ENCODE measurements around the gene ZKSCAN7. TPM values are rescaled to one million over a fixed set of nuclear protein-coding genes. Genes with fewer than 3 reads are reported as not detected.

ZKSCAN7 gene
- total RNA-seq, 1 donor from 2014 or later = 6.9 TPM

DNA sequence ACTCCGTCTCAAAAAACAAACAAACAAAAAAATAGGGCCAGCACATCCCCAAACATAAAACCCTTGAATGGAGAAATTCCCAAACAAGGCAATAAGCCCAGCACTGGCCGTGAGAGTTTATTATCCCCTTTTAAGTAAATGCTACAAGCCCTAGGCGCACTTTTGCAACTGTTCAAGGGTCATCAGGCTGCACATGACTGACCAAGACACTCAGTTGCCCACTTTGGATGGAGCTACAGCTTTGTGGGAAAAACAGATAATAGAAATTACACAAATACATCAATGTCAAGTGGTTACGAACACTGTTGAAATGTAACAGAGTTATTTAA lies 43.8 kb upstream of the ZKSCAN7 start:
- DNase-seq (ENCODE audit: low read depth) = no peak
- peak overlapping the region; percentile 75 for H3K4me3 ChIP-seq (ENCODE audit: low read depth, low read length)
- H3K27me3 ChIP-seq (ENCODE audit: control insufficient read depth, insufficient read depth, low read length) = no peaks in the 10 kb centered on the region
- H3K36me3 ChIP-seq (ENCODE audit: control insufficient read depth, insufficient read depth, low read length) = no peaks in the 10 kb centered on the region
- TF ChIP-seq, protein P1, sequence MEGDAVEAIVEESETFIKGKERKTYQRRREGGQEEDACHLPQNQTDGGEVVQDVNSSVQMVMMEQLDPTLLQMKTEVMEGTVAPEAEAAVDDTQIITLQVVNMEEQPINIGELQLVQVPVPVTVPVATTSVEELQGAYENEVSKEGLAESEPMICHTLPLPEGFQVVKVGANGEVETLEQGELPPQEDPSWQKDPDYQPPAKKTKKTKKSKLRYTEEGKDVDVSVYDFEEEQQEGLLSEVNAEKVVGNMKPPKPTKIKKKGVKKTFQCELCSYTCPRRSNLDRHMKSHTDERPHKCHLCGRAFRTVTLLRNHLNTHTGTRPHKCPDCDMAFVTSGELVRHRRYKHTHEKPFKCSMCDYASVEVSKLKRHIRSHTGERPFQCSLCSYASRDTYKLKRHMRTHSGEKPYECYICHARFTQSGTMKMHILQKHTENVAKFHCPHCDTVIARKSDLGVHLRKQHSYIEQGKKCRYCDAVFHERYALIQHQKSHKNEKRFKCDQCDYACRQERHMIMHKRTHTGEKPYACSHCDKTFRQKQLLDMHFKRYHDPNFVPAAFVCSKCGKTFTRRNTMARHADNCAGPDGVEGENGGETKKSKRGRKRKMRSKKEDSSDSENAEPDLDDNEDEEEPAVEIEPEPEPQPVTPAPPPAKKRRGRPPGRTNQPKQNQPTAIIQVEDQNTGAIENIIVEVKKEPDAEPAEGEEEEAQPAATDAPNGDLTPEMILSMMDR (IDR thresholded peaks at IDR 0.05; ENCODE audit: insufficient read depth, low read length, poor library complexity, severe bottlenecking) = no peak

DNA sequence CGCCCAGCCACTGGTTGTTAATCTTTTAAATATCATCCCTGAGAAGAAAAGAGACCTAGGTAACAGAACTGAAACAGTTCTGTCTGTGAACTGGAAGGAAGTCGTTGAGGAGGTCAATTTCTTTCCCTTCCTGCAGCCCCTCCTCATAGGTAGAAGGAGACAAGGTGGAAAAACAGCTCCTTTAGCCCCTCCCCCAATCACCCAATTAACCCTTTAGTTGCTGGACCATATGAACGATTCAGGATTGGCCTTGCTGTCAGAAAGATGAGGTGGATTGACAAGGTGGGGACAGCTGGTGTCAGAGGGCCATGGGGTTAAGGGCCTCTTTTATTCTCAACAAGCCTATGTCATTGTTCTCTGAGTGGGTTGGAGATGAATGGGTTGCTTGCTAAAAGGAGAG lies 41.5 kb upstream of the ZKSCAN7 start:
- no peak for DNase-seq (ENCODE audit: low read depth)
- TF ChIP-seq, protein P1 (IDR thresholded peaks at IDR 0.05; ENCODE audit: insufficient read depth, low read length, poor library complexity, severe bottlenecking) = no peak
- Histone ChIP-seq H3K27me3 (ENCODE audit: control insufficient read depth, insufficient read depth, low read length) (no peaks in the 10 kb centered on the region), H3K36me3 (ENCODE audit: control insufficient read depth, insufficient read depth, low read length) (no peaks in the 10 kb centered on the region), H3K4me3 (ENCODE audit: low read depth, low read length) (no peak overlapping the region)

DNA sequence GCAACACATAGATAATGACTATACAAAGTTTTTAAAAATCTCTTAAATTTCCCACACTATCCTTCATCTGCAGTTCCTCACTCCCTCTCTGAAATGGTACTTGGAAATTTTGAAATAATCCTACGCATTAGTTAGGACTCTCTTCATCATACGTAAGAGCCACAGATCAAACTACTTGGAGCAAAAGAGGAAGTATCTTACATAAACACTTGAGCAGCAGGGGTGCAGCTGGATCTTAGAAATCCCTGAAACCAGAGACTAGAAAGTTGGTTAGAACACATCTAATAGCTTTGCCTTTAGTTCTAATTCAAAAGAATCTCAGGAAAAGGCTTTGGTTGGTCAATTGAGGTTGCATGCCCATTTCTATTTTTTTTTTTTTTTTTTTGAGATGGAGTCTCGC lies 38.8 kb upstream of the ZKSCAN7 start:
- DNase-seq (ENCODE audit: low read depth) = no peak
- H3K36me3 ChIP-seq (ENCODE audit: control insufficient read depth, insufficient read depth, low read length) = no peaks in the 10 kb centered on the region
- TF ChIP-seq, protein P1 (IDR thresholded peaks at IDR 0.05; ENCODE audit: insufficient read depth, low read length, poor library complexity, severe bottlenecking) = no peak
- no peaks in the 10 kb centered on the region for H3K27me3 ChIP-seq (ENCODE audit: control insufficient read depth, insufficient read depth, low read length)
- no peak overlapping the region for H3K4me3 ChIP-seq (ENCODE audit: low read depth, low read length)

DNA sequence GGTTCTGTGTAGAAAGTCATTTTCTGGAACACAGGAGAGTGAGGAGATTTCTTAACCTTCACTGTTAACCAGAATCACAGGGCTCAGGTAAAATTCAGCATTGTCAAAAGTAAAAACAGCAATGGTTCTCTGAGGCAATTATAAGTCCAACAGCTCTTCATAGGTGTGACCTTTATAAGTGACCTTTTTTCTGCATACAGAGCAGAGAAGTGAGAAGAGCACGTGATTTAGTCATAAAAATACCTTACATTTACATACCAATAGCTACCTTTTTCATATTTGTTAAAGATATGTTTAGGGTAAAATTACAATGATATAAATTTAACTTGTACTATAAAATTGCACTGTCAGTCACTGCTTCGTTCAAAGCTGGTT lies 36.2 kb upstream of the ZKSCAN7 start:
- H3K4me3 ChIP-seq (ENCODE audit: low read depth, low read length) = no peak overlapping the region
- DNase-seq (ENCODE audit: low read depth) = no peak
- TF ChIP-seq, protein P1 (IDR thresholded peaks at IDR 0.05; ENCODE audit: insufficient read depth, low read length, poor library complexity, severe bottlenecking) = no peak
- H3K27me3 ChIP-seq (ENCODE audit: control insufficient read depth, insufficient read depth, low read length) = no peaks in the 10 kb centered on the region
- no peaks in the 10 kb centered on the region for H3K36me3 ChIP-seq (ENCODE audit: control insufficient read depth, insufficient read depth, low read length)

DNA sequence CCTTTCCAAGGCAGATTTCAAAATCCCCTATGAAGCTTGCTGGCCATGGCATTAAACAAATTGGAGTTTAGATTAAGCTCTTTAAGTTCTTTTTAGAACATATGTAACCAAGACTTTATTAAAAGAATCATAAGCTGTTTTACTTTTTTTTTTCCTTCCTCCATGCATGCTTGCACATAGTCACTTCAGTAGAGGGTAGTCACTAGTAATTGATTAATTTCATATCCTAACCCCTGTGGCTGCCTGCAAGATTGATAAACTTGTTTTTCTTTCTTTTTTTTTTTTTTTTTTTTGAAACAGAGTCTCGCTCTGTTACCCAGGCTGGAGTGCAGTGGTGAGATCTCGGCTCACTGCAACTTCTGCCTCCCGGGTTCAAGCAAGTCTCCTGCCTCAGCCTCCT lies 33.3 kb upstream of the ZKSCAN7 start:
- Histone ChIP-seq H3K27me3 (ENCODE audit: control insufficient read depth, insufficient read depth, low read length) (no peaks in the 10 kb centered on the region), H3K36me3 (ENCODE audit: control insufficient read depth, insufficient read depth, low read length) (no peaks in the 10 kb centered on the region), H3K4me3 (ENCODE audit: low read depth, low read length) (no peak overlapping the region)
- TF ChIP-seq, protein P1 (IDR thresholded peaks at IDR 0.05; ENCODE audit: insufficient read depth, low read length, poor library complexity, severe bottlenecking) = no peak
- DNase-seq (ENCODE audit: low read depth) = no peak

DNA sequence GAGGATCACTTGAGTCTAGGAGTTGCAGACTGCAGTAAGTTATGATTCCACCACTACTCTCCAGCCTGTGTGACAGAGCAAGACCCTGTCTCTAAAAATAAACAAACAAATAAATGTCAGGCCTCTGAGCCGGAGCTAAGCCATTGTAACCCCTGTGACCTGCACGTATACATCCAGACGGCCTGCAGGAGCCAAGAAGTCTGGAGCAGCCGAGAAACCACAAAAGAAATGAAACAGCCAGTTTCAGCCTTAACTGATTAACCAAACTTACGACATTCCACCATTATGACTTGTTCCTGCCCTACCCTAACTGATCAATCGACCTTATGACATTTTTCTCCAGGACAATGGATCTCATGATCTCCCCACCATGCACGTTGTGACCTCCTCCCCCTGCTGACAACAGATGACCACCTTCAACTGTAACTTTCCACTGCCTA lies 32.5 kb upstream of the ZKSCAN7 start:
- DNase-seq (ENCODE audit: low read depth) = no peak
- no peaks in the 10 kb centered on the region for H3K36me3 ChIP-seq (ENCODE audit: control insufficient read depth, insufficient read depth, low read length)
- no peaks in the 10 kb centered on the region for H3K27me3 ChIP-seq (ENCODE audit: control insufficient read depth, insufficient read depth, low read length)
- TF ChIP-seq, protein P1 (IDR thresholded peaks at IDR 0.05; ENCODE audit: insufficient read depth, low read length, poor library complexity, severe bottlenecking) = no peak
- H3K4me3 ChIP-seq (ENCODE audit: low read depth, low read length) = no peak overlapping the region
